ENCODE data around the gene CIB4.

CIB4 gene

GRCh38 chr2:26542676-26543505 is 98.3 kb downstream of the CIB4 start:
- TF ChIP-seq, protein P1, sequence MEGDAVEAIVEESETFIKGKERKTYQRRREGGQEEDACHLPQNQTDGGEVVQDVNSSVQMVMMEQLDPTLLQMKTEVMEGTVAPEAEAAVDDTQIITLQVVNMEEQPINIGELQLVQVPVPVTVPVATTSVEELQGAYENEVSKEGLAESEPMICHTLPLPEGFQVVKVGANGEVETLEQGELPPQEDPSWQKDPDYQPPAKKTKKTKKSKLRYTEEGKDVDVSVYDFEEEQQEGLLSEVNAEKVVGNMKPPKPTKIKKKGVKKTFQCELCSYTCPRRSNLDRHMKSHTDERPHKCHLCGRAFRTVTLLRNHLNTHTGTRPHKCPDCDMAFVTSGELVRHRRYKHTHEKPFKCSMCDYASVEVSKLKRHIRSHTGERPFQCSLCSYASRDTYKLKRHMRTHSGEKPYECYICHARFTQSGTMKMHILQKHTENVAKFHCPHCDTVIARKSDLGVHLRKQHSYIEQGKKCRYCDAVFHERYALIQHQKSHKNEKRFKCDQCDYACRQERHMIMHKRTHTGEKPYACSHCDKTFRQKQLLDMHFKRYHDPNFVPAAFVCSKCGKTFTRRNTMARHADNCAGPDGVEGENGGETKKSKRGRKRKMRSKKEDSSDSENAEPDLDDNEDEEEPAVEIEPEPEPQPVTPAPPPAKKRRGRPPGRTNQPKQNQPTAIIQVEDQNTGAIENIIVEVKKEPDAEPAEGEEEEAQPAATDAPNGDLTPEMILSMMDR (IDR thresholded peaks at IDR 0.05), result no peak

GRCh38 chr2:26542194-26542455 is 99.0 kb downstream of the CIB4 start:
- TF ChIP-seq, protein P1 (IDR thresholded peaks at IDR 0.05), result no peak

- TF ChIP-seq, protein P1 (IDR thresholded peaks at IDR 0.05), result no peak
Observed at GRCh38 chr2:26541401-26542193, 99.6 kb downstream of the CIB4 start.

DNA sequence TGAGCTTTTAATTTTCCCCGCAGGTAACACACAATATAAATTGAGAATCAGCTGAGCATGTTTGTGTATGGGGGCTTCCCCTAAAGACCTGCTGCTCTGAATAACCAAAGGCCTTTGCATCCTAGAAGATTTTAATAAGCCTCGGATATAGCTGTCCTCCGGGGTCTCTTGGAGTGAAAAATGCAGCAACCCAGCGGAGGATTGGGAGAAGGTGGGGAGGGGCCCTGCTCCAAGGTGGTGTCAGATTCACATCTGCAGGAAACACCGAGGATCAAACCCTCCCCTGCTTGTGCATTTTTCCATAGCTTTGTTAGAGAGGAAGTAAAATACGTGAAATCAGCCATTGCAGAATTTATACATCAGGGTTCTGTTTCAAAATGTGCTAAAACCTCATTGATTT is 100.2 kb downstream of the CIB4 start:
- TF ChIP-seq, protein P1 (IDR thresholded peaks at IDR 0.05), result no peak

GRCh38 chr2:26540306-26540705 is 100.9 kb downstream of the CIB4 start:
- TF ChIP-seq, protein P1 (IDR thresholded peaks at IDR 0.05), result no peak

DNA sequence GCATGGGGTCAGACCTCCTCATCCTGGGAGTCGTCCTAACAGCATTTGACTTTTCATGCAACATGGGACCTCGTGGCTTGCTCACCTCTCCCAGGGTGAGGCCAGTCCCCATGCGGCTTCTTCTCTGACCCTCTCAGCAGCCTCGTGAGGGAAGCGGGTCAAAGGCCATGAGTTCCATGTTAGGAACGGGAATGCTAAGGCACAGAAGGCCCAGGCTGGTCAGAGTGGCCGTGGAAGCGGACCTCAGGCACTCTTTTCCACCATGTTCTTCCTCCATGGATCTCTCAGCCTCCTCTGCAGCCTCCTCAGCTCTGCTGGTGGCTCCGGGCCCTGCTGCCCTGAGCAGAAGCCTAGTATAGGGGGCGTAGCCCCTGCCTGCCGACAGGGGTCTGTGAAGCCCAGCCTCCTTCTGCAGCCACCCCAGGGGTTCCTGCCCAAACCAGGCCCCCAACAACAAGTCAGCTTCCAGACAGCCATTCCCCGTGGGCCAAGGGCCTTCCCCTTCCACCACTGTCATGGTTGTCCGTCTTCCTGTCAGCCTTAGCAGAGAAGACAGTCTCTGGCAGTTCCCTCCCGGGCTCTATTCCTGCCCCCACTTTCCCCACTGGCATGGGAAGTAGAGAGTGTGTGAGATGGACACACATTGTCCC is 103.2 kb downstream of the CIB4 start:
- TF ChIP-seq, protein P1 (IDR thresholded peaks at IDR 0.05), result no peak

- TF ChIP-seq, protein P1 (IDR thresholded peaks at IDR 0.05), result no peak
Observed at GRCh38 chr2:26537069-26537825, 103.9 kb downstream of the CIB4 start.
